OCI-LY1 (cell line): ENCODE data around the gene RGS9.
"Not testable (repeated sequence)": the region's sequence is repeated elsewhere in the genome, so short reads cannot be mapped to it uniquely, and the experiment has no call there.

Experiments
- H2AFZ ChIP-seq: fragments of 200-600 bp; sonication (generic), shearing (Covaris generic); 2 replicates; pipeline ENCODE4 v1.6.0; 2014; ENCODE audit warnings: antibody characterized with exemption, mild to moderate bottlenecking, low read length
- H3F3A ChIP-seq: fragments of 200-600 bp; sonication (generic), shearing (Covaris generic); 2 replicates; pipeline ENCODE4 v1.6.0; 2014; ENCODE audit warnings: mild to moderate bottlenecking, antibody characterized with exemption, low read length, moderate library complexity; ENCODE audit not compliant: insufficient read depth
- H3K27ac ChIP-seq: fragments of 200-600 bp; sonication (generic); 2 replicates; pipeline ENCODE4 v1.5.1; 2014; ENCODE audit warnings: low read length, mixed run types, mild to moderate bottlenecking, low read depth; ENCODE audit not compliant: poor library complexity, severe bottlenecking
- H3K27me3 ChIP-seq: fragments of 200-600 bp; sonication (generic); 2 replicates; pipeline ENCODE4 v1.6.0; 2014; ENCODE audit warnings: antibody characterized with exemption, mild to moderate bottlenecking, low read length, moderate library complexity; ENCODE audit not compliant: insufficient read depth
- H3K36me3 ChIP-seq: fragments of 200-600 bp; sonication (generic); 2 replicates; pipeline ENCODE4 v1.6.1; 2014; ENCODE audit warnings: mild to moderate bottlenecking, antibody characterized with exemption, low read length, moderate library complexity, mixed read lengths; ENCODE audit not compliant: insufficient read depth
- H3K4me1 ChIP-seq: fragments of 200-600 bp; sonication (generic); 2 replicates; pipeline ENCODE4 v1.5.1; 2014; ENCODE audit warnings: mild to moderate bottlenecking, low read length, moderate library complexity; ENCODE audit not compliant: insufficient read depth, severe bottlenecking
- H3K4me2 ChIP-seq: fragments of 200-600 bp; sonication (generic), shearing (Covaris generic); 2 replicates; pipeline ENCODE4 v1.6.1; 2014; ENCODE audit warnings: low read length
- H3K4me3 ChIP-seq: fragments of 200-600 bp; sonication (generic); 2 replicates; pipeline ENCODE4 v1.5.1; 2014; ENCODE audit warnings: low read length, low read depth, mild to moderate bottlenecking, mixed read lengths; ENCODE audit not compliant: poor library complexity, severe bottlenecking
- H3K79me2 ChIP-seq: fragments of 200-600 bp; shearing (Covaris generic); 2 replicates; pipeline ENCODE4 v1.6.1; 2016; ENCODE audit warnings: mixed run types, low read length, mixed read lengths; ENCODE audit not compliant: insufficient read depth
- H3K9ac ChIP-seq: fragments of 200-600 bp; sonication (generic), shearing (Covaris generic); 2 replicates; pipeline ENCODE4 v1.6.1; 2014; ENCODE audit warnings: mild to moderate bottlenecking, low read length, mixed read lengths
- H3K9me2 ChIP-seq: fragments of 200-600 bp; sonication (generic), shearing (Covaris generic); 2 replicates; pipeline ENCODE4 v1.6.1; 2014; ENCODE audit warnings: low read depth, mild to moderate bottlenecking, low read length, mixed read lengths
- H3K9me3 ChIP-seq: fragments of 200-600 bp; shearing (Covaris generic); 2 replicates; pipeline ENCODE4 v1.6.1; 2014; ENCODE audit warnings: low read length, mixed read lengths
- H4K20me1 ChIP-seq: fragments of 200-600 bp; sonication (generic), shearing (Covaris generic); 2 replicates; pipeline ENCODE4 v1.6.0; 2016; ENCODE audit warnings: mild to moderate bottlenecking, low read length; ENCODE audit not compliant: insufficient read depth
- CTCF ChIP-seq: fragments of 200-600 bp; sonication (generic), shearing (Covaris generic); IDR thresholded peaks from 2 replicates; pipeline ENCODE4 v1.5.1; 2017; ENCODE audit warnings: mild to moderate bottlenecking, antibody characterized with exemption, low read length, moderate library complexity, mixed read lengths
- EZH2 ChIP-seq: fragments of 200-600 bp; sonication (generic), shearing (Covaris generic); IDR thresholded peaks from 2 replicates; pipeline ENCODE4 v1.8.0; 2017; ENCODE audit warnings: borderline replicate concordance, mixed run types, mild to moderate bottlenecking, antibody characterized with exemption, low read length, moderate library complexity, mixed read lengths

Gene RGS9

GRCh38 chr17:65176646-65177409, 39.7 kb downstream of the RGS9 start:
- no peaks in the 10 kb centered on the region for H3K36me3 ChIP-seq
- no peaks in the 10 kb centered on the region for H3F3A ChIP-seq
- no peaks in the 10 kb centered on the region for H3K79me2 ChIP-seq
- no peak overlapping the region for H2AFZ ChIP-seq
- peaks cover 5% of the 10 kb centered on the region; the same call in 1 of the 2 replicates for H3K27me3 ChIP-seq
- H3K9me2 ChIP-seq: no peaks in the 10 kb centered on the region
- peaks cover 14% of the 10 kb centered on the region for H3K4me1 ChIP-seq
- H3K27ac ChIP-seq: no peak overlapping the region
- no peak for TF ChIP-seq EZH2
- TF ChIP-seq CTCF: no peak
- H3K9ac ChIP-seq: no peak overlapping the region
- H3K4me2 ChIP-seq: no peak overlapping the region
- H4K20me1 ChIP-seq: no peaks in the 10 kb centered on the region
- no peaks in the 10 kb centered on the region for H3K9me3 ChIP-seq
- H3K4me3 ChIP-seq: no peak overlapping the region

DNA sequence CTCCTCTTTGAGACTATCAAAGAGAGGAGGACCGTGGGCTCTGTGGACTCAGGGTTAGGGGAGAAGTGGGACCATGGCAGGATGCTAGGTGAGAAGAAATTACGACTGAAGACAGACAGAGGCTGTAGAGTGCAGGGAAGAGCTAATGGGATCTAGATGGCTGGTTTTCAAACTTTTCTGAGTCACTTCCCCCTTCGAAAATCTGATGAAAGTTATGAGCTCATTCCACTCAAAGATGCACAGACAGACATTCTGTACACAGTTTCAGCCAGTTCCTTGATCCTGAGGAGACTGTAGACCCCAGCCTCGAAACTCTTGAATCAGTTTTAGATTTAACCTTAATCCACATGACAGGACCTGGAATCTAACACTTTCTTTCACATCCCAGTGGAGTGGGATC, 40.7 kb downstream of the RGS9 start:
- Histone ChIP-seq H3K79me2 (no peaks in the 10 kb centered on the region), H3K4me3 (no peak overlapping the region), H3K9me3 (no peaks in the 10 kb centered on the region), H3K9me2 (no peaks in the 10 kb centered on the region), H3K27ac (no peak overlapping the region), H3F3A (no peaks in the 10 kb centered on the region), H2AFZ (no peak overlapping the region), H3K4me2 (no peak overlapping the region), H3K36me3 (no peaks in the 10 kb centered on the region), H3K27me3 (peaks cover 10% of the 10 kb centered on the region; the same call in 1 of the 2 replicates), H3K4me1 (peaks cover 20% of the 10 kb centered on the region), H3K9ac (no peak overlapping the region), H4K20me1 (no peaks in the 10 kb centered on the region)
- TF ChIP-seq CTCF: no peak
- no peak for TF ChIP-seq EZH2

DNA sequence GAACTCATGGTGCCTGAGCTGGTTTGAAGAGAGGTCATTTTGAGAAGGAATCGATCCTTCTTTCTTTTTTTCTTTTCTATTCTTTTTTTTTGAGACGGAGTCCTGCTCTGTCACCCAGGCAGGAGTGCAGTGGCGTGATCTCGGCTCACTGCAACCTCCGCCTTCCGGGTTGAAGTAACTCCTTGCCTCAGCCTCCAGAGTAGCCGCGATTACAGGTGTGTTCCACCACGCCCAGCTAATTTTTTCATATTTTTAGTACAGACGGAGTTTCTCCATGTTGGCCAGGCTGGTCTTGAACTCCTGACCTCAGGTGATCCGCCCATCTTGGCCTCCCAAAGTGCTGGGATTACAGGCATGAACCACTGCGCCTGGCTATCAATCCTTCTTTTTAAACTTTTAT, 43.1 kb downstream of the RGS9 start:
- H3K9me2 ChIP-seq, H3K9ac ChIP-seq, H3K79me2 ChIP-seq, H3K4me3 ChIP-seq, H3F3A ChIP-seq, H2AFZ ChIP-seq, H4K20me1 ChIP-seq, H3K9me3 ChIP-seq, H3K36me3 ChIP-seq, H3K27ac ChIP-seq: not testable (repeated sequence)
- Histone ChIP-seq H3K4me1 (peaks cover 20% of the 10 kb centered on the region), H3K4me2 (peak overlapping the region; percentile 51), H3K27me3 (peaks cover 11% of the 10 kb centered on the region; the same call in 1 of the 2 replicates)

DNA sequence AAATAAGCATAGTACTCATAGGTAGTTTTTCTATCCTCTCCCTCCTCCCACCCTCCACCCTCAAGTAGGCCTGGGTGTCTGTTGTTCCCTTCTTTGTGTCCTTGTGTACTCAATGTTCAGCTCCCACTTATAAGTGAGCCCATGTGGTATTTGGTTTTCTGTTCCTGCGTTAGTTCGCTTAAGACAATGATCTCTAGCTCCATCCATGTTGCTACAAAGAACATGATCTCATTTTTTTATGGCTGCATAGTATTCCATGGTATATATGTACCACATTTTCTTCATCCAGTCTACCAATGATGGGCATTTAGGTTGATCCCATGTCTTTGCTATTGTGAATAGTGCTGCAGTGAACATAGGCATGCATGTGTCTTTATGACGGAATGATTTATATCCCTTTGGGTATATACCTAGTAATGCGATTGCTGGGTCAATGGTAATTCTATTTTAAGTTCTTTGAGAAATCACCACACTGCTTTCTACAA, 43.6 kb downstream of the RGS9 start:
- H3K36me3 ChIP-seq, H3F3A ChIP-seq, H3K79me2 ChIP-seq, H3K27ac ChIP-seq, H3K9me3 ChIP-seq, H3K4me3 ChIP-seq, H2AFZ ChIP-seq, H3K4me2 ChIP-seq, H3K9ac ChIP-seq, H4K20me1 ChIP-seq, H3K9me2 ChIP-seq: not testable (repeated sequence)
- H3K4me1 ChIP-seq: peaks cover 20% of the 10 kb centered on the region
- H3K27me3 ChIP-seq: peaks cover 15% of the 10 kb centered on the region
